ENCODE results near the gene MXI1.

The MXI1 gene

GRCh38 chr10:110274072-110274627 is 66.7 kb downstream of the MXI1 start:
- H3K79me2 ChIP-seq (ENCODE audit: insufficient read depth, low read length), result peaks cover 3% of the 10 kb centered on the region; the same call in 1 of the 2 replicates
- H3K4me1 ChIP-seq (ENCODE audit: insufficient read depth, low read length, poor library complexity, severe bottlenecking), result peaks cover 62% of the 10 kb centered on the region
- no peaks in the 10 kb centered on the region for H3K36me3 ChIP-seq (ENCODE audit: insufficient read depth, low read length)
- no peaks in the 10 kb centered on the region for H3K27me3 ChIP-seq (ENCODE audit: insufficient read depth, low read length, poor library complexity, severe bottlenecking)
- peak overlapping the region; percentile 28 for H3K4me2 ChIP-seq (ENCODE audit: low read depth, low read length, poor library complexity, severe bottlenecking)
- H4K20me1 ChIP-seq (ENCODE audit: insufficient read depth, low read length, poor library complexity, severe bottlenecking), result no peaks in the 10 kb centered on the region
- H3K9me3 ChIP-seq (ENCODE audit: insufficient read depth, low read depth, low read length), result no peaks in the 10 kb centered on the region
- H3K4me3 ChIP-seq (ENCODE audit: low read length, poor library complexity, severe bottlenecking), result no peak overlapping the region
- H3F3A ChIP-seq (ENCODE audit: low read depth), result no peaks in the 10 kb centered on the region
- no peak overlapping the region for H2AFZ ChIP-seq (ENCODE audit: low read length)
- no peak overlapping the region for H3K9ac ChIP-seq (ENCODE audit: low read depth, low read length, poor library complexity, severe bottlenecking)
- H3K9me2 ChIP-seq (replicated peaks; ENCODE audit: low read depth, low read length), result no peaks in the 10 kb centered on the region
- TF ChIP-seq CTCF (conservative IDR thresholded peaks at IDR 0.05; ENCODE audit: low read length) (no peak), EZH2phosphoT487 (IDR thresholded peaks at IDR 0.05; ENCODE audit: borderline replicate concordance) (no peak)

- Histone ChIP-seq H3K27me3 (ENCODE audit: insufficient read depth, low read length, poor library complexity, severe bottlenecking) (no peaks in the 10 kb centered on the region), H3K36me3 (ENCODE audit: insufficient read depth, low read length) (peaks cover under 1% of the 10 kb centered on the region; the same call in 1 of the 2 replicates), H3F3A (ENCODE audit: low read depth) (no peaks in the 10 kb centered on the region), H2AFZ (ENCODE audit: low read length) (no peak overlapping the region), H3K4me3 (ENCODE audit: low read length, poor library complexity, severe bottlenecking) (no peak overlapping the region), H3K4me1 (ENCODE audit: insufficient read depth, low read length, poor library complexity, severe bottlenecking) (peaks cover 59% of the 10 kb centered on the region), H3K79me2 (ENCODE audit: insufficient read depth, low read length) (no peaks in the 10 kb centered on the region), H3K9me3 (ENCODE audit: insufficient read depth, low read depth, low read length) (no peaks in the 10 kb centered on the region), H3K4me2 (ENCODE audit: low read depth, low read length, poor library complexity, severe bottlenecking) (peak overlapping the region; percentile 33), H3K9me2 (replicated peaks; ENCODE audit: low read depth, low read length) (no peaks in the 10 kb centered on the region), H3K9ac (ENCODE audit: low read depth, low read length, poor library complexity, severe bottlenecking) (no peak overlapping the region), H4K20me1 (ENCODE audit: insufficient read depth, low read length, poor library complexity, severe bottlenecking) (no peaks in the 10 kb centered on the region)
- no peak for TF ChIP-seq CTCF (conservative IDR thresholded peaks at IDR 0.05; ENCODE audit: low read length)
- no peak for TF ChIP-seq EZH2phosphoT487 (IDR thresholded peaks at IDR 0.05; ENCODE audit: borderline replicate concordance)
Measured at GRCh38 chr10:110274647-110275046, 67.2 kb downstream of the MXI1 start.

GRCh38 chr10:110275128-110275729 is 67.8 kb downstream of the MXI1 start:
- no peaks in the 10 kb centered on the region for H3K9me2 ChIP-seq (replicated peaks; ENCODE audit: low read depth, low read length)
- no peak for TF ChIP-seq CTCF (conservative IDR thresholded peaks at IDR 0.05; ENCODE audit: low read length)
- no peak for TF ChIP-seq EZH2phosphoT487 (IDR thresholded peaks at IDR 0.05; ENCODE audit: borderline replicate concordance)
- H2AFZ ChIP-seq (ENCODE audit: low read length), result no peak overlapping the region
- peaks cover 4% of the 10 kb centered on the region; the same call in 1 of the 2 replicates for H3K36me3 ChIP-seq (ENCODE audit: insufficient read depth, low read length)
- H3K4me2 ChIP-seq (ENCODE audit: low read depth, low read length, poor library complexity, severe bottlenecking), result peak overlapping the region; percentile 33
- no peak overlapping the region for H3K4me3 ChIP-seq (ENCODE audit: low read length, poor library complexity, severe bottlenecking)
- no peaks in the 10 kb centered on the region for H3K9me3 ChIP-seq (ENCODE audit: insufficient read depth, low read depth, low read length)
- H3K4me1 ChIP-seq (ENCODE audit: insufficient read depth, low read length, poor library complexity, severe bottlenecking), result peaks cover 56% of the 10 kb centered on the region
- no peaks in the 10 kb centered on the region for H3K79me2 ChIP-seq (ENCODE audit: insufficient read depth, low read length)
- no peak overlapping the region for H3K9ac ChIP-seq (ENCODE audit: low read depth, low read length, poor library complexity, severe bottlenecking)
- H3K27me3 ChIP-seq (ENCODE audit: insufficient read depth, low read length, poor library complexity, severe bottlenecking), result no peaks in the 10 kb centered on the region
- H3F3A ChIP-seq (ENCODE audit: low read depth), result no peaks in the 10 kb centered on the region
- no peaks in the 10 kb centered on the region for H4K20me1 ChIP-seq (ENCODE audit: insufficient read depth, low read length, poor library complexity, severe bottlenecking)

All from Loucy (cell line).